Vagina (tissue), 2 donors: ENCODE measurements around the gene GNB1L. TPM values are rescaled to one million over a fixed set of nuclear protein-coding genes. Genes with fewer than 3 reads are reported as not detected.
A peak's percentile ranks its signal among the peaks of the same experiment; 100 is the strongest.

Experiments
- DNase-seq, 2 donors: peaks; one replicate each; pipeline ENCODE4 v3.0.0-alpha.2; 2017; ENCODE audit errors: extremely low spot score in 2 of 2
- H3K27ac ChIP-seq: fragments of 200-600 bp; sonication (generic); one replicate; pipeline ENCODE4 v1.5.1; 2019
- H3K27me3 ChIP-seq: fragments of 200-600 bp; sonication (generic); one replicate; pipeline ENCODE4 v1.5.1; 2019
- H3K36me3 ChIP-seq, 2 donors: fragments of 200-600 bp; sonication (generic); one replicate each; pipeline ENCODE4 v1.5.1; 2017 to 2019
- H3K4me1 ChIP-seq: fragments of 200-600 bp; sonication (generic); one replicate; pipeline ENCODE4 v1.5.1; 2019
- H3K4me3 ChIP-seq, 2 donors: fragments of 200-600 bp; sonication (generic); 1 replicate in 1 of 2; 2 replicates in 1 of 2; pipeline ENCODE4 v1.5.1; 2016 to 2019
- H3K9me3 ChIP-seq: fragments of 200-600 bp; sonication (generic); one replicate; pipeline ENCODE4 v1.5.1; 2019
- POLR2A ChIP-seq, 2 donors: fragments of 450-650 bp; IDR thresholded peaks; one replicate each; pipeline ENCODE4 v1.6.1; 2017; ENCODE audit warnings: antibody characterized with exemption in 2 of 2, mild to moderate bottlenecking in 2 of 2, moderate library complexity in 2 of 2
- POLR2AphosphoS5 ChIP-seq, 2 donors: sonication (generic); formaldehyde crosslinking; IDR thresholded peaks; one replicate each; pipeline ENCODE4 v1.9.0; 2017; ENCODE audit warnings: antibody characterized with exemption in 2 of 2, mild to moderate bottlenecking in 2 of 2, low read depth in 1 of 2; ENCODE audit not compliant: insufficient read depth in 1 of 2
- intact Hi-C: fragments of 100-400 bp; cut with DNase I; formaldehyde crosslinking; loops from one replicate; pipeline ENCODE4 v1.15.1; 2023
- total RNA-seq: library from RNA; depleted of rRNA; stranded (reverse); fragments of >200 nt; gene quantifications from one replicate; pipeline ENCODE4 v1.2.3, GENCODE V29; 2016
- TF ChIP-seq, protein P1 (sequence below), 3 experiments: fragments of 450-650 bp in 2 of 3; fragments of 200-600 bp in 1 of 3; sonication (generic) in 1 of 3; IDR thresholded peaks; one replicate each; pipeline ENCODE4 v1.5.1; 2017 to 2019; ENCODE audit warnings: antibody characterized with exemption in 3 of 3, mild to moderate bottlenecking in 2 of 3, moderate library complexity in 2 of 3

Gene GNB1L
- total RNA-seq, 1 donor from 2014 or later = 14.0 TPM

DNA sequence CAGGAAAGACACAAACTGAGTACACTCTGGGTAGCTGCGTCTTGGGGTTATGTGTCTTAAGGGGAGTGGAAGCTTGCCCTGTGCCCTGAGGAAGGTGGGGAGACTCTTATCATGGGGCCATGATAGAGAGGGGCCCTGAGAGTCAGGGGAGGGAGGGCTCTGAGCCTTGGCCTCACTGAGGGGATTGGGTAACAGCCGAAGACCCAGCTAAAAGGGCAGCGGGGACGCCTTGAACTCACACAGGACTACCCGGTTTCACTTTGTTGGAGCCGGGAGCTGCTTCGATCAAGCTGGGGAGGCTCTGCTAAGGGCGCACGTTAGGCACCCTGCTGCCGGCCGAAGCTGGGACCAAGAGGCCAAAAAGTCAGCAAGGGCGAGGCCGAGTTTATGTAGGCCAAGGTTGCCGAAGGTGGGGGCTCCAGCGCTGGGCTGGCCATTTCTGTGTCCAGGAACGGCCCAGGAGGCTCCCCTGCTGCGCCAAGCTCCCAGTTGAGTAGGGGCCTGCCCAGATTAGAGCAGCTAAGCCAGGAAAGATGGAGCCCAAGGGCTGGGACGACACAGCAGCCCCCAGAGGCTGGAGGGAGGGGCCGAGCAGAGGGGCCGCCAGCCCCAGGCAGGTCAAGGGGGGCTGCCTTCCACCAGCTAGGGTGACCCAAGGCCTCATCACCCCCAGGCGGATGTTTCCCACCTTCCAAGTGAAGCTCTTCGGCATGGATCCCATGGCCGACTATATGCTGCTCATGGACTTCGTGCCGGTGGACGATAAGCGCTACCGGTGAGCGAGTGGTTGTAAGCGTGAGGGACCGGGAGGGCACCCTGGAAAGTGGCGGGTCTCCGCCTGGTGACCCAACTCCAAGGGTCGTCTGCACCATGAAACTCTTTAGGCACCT is 91.9 kb downstream of the GNB1L start:
- no peak for DNase-seq
- no peak for TF ChIP-seq POLR2AphosphoS5 (IDR thresholded peaks at IDR 0.05; ENCODE audit: insufficient read depth in 1 of 2, low read depth in 1 of 2)
- no peak for TF ChIP-seq POLR2A (IDR thresholded peaks at IDR 0.05)
- TF ChIP-seq, protein P1, sequence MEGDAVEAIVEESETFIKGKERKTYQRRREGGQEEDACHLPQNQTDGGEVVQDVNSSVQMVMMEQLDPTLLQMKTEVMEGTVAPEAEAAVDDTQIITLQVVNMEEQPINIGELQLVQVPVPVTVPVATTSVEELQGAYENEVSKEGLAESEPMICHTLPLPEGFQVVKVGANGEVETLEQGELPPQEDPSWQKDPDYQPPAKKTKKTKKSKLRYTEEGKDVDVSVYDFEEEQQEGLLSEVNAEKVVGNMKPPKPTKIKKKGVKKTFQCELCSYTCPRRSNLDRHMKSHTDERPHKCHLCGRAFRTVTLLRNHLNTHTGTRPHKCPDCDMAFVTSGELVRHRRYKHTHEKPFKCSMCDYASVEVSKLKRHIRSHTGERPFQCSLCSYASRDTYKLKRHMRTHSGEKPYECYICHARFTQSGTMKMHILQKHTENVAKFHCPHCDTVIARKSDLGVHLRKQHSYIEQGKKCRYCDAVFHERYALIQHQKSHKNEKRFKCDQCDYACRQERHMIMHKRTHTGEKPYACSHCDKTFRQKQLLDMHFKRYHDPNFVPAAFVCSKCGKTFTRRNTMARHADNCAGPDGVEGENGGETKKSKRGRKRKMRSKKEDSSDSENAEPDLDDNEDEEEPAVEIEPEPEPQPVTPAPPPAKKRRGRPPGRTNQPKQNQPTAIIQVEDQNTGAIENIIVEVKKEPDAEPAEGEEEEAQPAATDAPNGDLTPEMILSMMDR (IDR thresholded peaks at IDR 0.05) = no peak
- no peak overlapping the region for H3K27ac ChIP-seq
- H3K9me3 ChIP-seq = no peaks in the 10 kb centered on the region
- peaks cover 32% of the 10 kb centered on the region for H3K4me1 ChIP-seq
- no peaks in the 10 kb centered on the region for H3K36me3 ChIP-seq
- peak overlapping the region in 1 of 2 donors; percentile 32 for H3K4me3 ChIP-seq
- peaks cover 4% of the 10 kb centered on the region for H3K27me3 ChIP-seq
- intact Hi-C loops = no loop called here

DNA sequence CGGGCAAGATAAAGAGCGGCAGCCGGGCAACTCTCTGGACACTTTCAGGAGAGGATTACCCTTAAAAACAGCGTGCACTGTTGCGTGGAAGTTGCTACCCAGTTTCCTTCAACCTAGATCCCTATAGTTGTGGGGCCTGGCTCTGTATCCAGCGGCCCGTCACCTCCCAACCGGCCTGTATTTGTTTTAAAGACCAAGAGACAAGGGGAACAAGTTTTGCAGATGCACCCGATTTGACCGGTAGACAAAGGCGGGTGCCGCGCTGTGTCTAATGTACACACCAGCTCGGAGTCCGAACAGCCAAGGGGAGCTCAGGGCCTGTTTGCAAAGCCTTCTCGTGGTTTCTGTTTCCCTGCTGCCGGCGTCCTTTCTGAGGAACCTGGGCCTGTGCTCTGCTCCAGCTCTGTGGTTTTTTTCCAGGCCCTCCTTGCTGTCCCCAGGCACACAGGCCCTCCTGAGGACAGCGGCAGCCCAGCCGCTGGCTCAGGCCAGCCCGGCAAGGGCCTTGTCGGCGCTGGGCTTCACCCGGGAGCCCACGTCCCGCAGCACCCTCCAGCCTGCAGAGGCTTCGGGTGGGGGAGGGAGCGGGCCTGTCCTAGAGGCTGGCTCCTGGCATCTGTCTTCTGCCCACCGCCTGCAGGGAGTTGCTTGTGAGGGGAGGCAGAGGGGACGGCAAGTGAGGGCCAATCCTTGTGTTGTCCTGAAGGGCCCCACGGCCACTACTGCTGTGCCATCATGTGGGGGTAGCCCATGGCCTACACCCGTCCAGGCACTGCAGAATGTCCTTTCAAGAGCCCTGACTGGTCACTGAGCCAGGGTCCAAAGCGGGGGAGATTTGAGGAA is 92.7 kb downstream of the GNB1L start:
- no peak overlapping the region for H3K27ac ChIP-seq
- peak overlapping the region; percentile 32 to 44 for H3K4me3 ChIP-seq
- H3K9me3 ChIP-seq = no peaks in the 10 kb centered on the region
- peaks cover 29% of the 10 kb centered on the region for H3K4me1 ChIP-seq
- H3K27me3 ChIP-seq = peaks cover 4% of the 10 kb centered on the region
- intact Hi-C loops = no loop called here
- DNase-seq = no peak
- TF ChIP-seq POLR2A (IDR thresholded peaks at IDR 0.05) (no peak), POLR2AphosphoS5 (IDR thresholded peaks at IDR 0.05; ENCODE audit: insufficient read depth in 1 of 2, low read depth in 1 of 2) (no peak)
- TF ChIP-seq, protein P1 (IDR thresholded peaks at IDR 0.05) = no peak
- no peaks in the 10 kb centered on the region for H3K36me3 ChIP-seq

DNA sequence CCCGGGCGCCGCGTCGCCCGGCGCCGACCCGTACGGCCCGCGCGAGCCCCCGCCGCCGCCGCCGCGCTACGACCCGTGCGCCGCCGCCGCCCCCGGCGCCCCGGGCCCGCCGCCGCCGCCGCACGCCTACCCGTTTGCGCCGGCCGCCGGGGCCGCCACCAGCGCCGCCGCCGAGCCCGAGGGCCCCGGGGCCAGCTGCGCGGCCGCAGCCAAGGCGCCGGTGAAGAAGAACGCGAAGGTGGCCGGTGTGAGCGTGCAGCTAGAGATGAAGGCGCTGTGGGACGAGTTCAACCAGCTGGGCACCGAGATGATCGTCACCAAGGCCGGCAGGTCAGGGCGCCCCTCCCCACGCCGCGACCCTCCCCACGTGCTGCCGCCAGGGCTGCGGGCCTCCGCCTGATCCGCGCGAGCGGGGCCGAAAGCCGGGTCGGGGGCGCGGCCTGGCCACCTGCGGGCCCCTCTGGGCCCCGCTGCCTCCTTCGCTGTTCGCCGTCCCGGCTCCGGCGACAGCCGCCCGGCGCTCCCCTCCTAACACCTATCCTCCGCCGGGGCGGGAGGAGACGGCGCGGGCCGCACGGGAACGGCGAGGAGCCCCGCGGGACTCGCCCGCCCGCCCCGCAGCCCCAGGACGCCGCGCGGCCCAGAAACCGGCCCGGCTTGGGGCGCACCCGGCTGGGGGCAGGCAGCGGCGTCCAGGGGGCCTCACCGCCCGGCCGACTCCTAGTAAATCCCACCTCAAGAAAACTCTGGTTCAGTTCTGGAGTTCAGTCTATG is 93.5 kb downstream of the GNB1L start:
- H3K27me3 ChIP-seq = peaks cover 7% of the 10 kb centered on the region
- intact Hi-C loops = no loop called here
- no peak overlapping the region for H3K27ac ChIP-seq
- H3K9me3 ChIP-seq = no peaks in the 10 kb centered on the region
- TF ChIP-seq, protein P1 (IDR thresholded peaks at IDR 0.05) = no peak
- TF ChIP-seq POLR2AphosphoS5 (IDR thresholded peaks at IDR 0.05; ENCODE audit: insufficient read depth in 1 of 2, low read depth in 1 of 2) (no peak), POLR2A (IDR thresholded peaks at IDR 0.05) (no peak)
- no peak for DNase-seq
- H3K36me3 ChIP-seq = no peaks in the 10 kb centered on the region
- peaks cover 33% of the 10 kb centered on the region for H3K4me1 ChIP-seq
- peak overlapping the region; percentile 32 to 44 for H3K4me3 ChIP-seq

DNA sequence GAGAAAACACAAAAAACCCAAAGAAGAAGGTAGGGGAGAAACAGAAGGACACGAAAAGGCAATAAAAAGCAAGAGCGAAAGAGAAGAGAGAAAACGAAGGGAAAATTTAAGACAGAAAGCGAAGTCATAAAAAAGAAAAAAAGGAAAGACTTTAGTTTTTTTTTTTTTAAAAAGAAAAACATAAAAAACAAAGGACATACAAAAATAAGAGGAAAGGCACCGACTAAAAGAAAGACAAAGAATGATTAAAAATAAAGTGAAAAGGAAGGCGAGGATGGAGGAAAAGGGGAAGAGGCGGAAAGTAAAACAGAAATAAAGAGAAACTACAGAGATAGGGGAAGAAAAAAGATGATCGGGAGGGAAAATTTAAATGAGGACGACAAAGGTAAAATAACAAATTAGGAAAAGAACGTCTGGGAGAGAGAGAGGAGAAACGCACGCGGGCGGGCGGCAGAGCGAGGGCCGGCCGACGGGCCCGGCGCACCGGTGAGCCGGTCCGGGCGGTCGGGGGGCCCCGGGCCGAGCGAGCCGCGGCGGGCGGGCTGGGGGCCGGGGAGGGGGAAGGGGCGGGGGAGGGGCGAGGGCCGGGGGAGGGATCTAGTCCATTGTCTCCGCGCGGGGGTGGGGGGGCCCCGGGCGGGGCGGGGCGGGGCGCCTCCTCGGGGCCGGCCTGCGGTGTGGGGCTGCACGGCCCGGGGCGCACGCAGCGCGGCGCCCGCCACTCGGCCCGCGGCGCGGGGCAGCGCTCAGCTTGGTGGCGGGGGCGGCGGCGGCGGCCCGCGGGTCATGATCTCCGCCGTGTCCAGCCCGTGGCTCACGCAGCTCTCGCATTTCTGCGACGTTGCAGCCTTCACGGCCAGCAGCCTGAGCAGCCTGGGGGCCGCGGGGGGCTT is 94.4 kb downstream of the GNB1L start, which contains the start of gene TBX1:
TSS of gene TBX1 (plus strand) at position 721 of the 893 bp plus-strand sequence. CDS start at position 787, 66 bp downstream.
- Histone ChIP-seq H3K27ac (no peak within 1 kb of the TSS), H3K4me1 (peaks cover 38% of the 10 kb centered on the region), H3K27me3 (peaks cover 7% of the 10 kb centered on the region), H3K36me3 (no peaks in the 10 kb centered on the region), H3K9me3 (no peaks in the 10 kb centered on the region), H3K4me3 (peak within 1 kb of the TSS; percentile 32 to 44)
- no peak for DNase-seq
- intact Hi-C loops = no loop called here
- TF ChIP-seq POLR2AphosphoS5 (IDR thresholded peaks at IDR 0.05; ENCODE audit: insufficient read depth in 1 of 2, low read depth in 1 of 2) (no peak), POLR2A (IDR thresholded peaks at IDR 0.05) (no peak)
- TF ChIP-seq, protein P1 (IDR thresholded peaks at IDR 0.05) = no peak
